Vagina (tissue), 2 donors: ENCODE measurements around the gene LRRC4B. TPM values are rescaled to one million over a fixed set of nuclear protein-coding genes. Genes with fewer than 3 reads are reported as not detected.
A peak's percentile ranks its signal among the peaks of the same experiment; 100 is the strongest.

Experiments used
- DNase-seq, 2 donors: peaks; one replicate each; pipeline ENCODE4 v3.0.0-alpha.2; 2017; ENCODE audit errors: extremely low spot score in 2 of 2
- H3K27ac ChIP-seq: fragments of 200-600 bp; sonication (generic); one replicate; pipeline ENCODE4 v1.5.1; 2019
- H3K27me3 ChIP-seq: fragments of 200-600 bp; sonication (generic); one replicate; pipeline ENCODE4 v1.5.1; 2019
- H3K36me3 ChIP-seq, 2 donors: fragments of 200-600 bp; sonication (generic); one replicate each; pipeline ENCODE4 v1.5.1; 2017 to 2019
- H3K4me1 ChIP-seq: fragments of 200-600 bp; sonication (generic); one replicate; pipeline ENCODE4 v1.5.1; 2019
- H3K4me3 ChIP-seq, 2 donors: fragments of 200-600 bp; sonication (generic); 1 replicate in 1 of 2; 2 replicates in 1 of 2; pipeline ENCODE4 v1.5.1; 2016 to 2019
- H3K9me3 ChIP-seq: fragments of 200-600 bp; sonication (generic); one replicate; pipeline ENCODE4 v1.5.1; 2019
- CTCF ChIP-seq, 3 experiments: fragments of 450-650 bp in 2 of 3; fragments of 200-600 bp in 1 of 3; sonication (generic) in 1 of 3; IDR thresholded peaks; one replicate each; pipeline ENCODE4 v1.5.1; 2017 to 2019; ENCODE audit warnings: antibody characterized with exemption in 3 of 3, mild to moderate bottlenecking in 2 of 3, moderate library complexity in 2 of 3
- POLR2A ChIP-seq, 2 donors: fragments of 450-650 bp; IDR thresholded peaks; one replicate each; pipeline ENCODE4 v1.6.1; 2017; ENCODE audit warnings: antibody characterized with exemption in 2 of 2, mild to moderate bottlenecking in 2 of 2, moderate library complexity in 2 of 2
- POLR2AphosphoS5 ChIP-seq, 2 donors: sonication (generic); formaldehyde crosslinking; IDR thresholded peaks; one replicate each; pipeline ENCODE4 v1.9.0; 2017; ENCODE audit warnings: antibody characterized with exemption in 2 of 2, mild to moderate bottlenecking in 2 of 2, low read depth in 1 of 2; ENCODE audit not compliant: insufficient read depth in 1 of 2
- intact Hi-C: fragments of 100-400 bp; cut with DNase I; formaldehyde crosslinking; loops from one replicate; pipeline ENCODE4 v1.15.1; 2023
- total RNA-seq: library from RNA; depleted of rRNA; stranded (reverse); fragments of >200 nt; gene quantifications from one replicate; pipeline ENCODE4 v1.2.3, GENCODE V29; 2016

Gene LRRC4B
- total RNA-seq, 1 donor from 2014 or later = 17.9 TPM

GRCh38 chr19:50542943-50543342 lies 25.3 kb downstream of the LRRC4B start:
- peaks cover 5% of the 10 kb centered on the region for H3K4me1 ChIP-seq
- DNase-seq = no peak
- H3K9me3 ChIP-seq = no peaks in the 10 kb centered on the region
- H3K4me3 ChIP-seq = no peak overlapping the region
- no peak overlapping the region for H3K27ac ChIP-seq
- intact Hi-C loops = no loop called here
- TF ChIP-seq POLR2AphosphoS5 (IDR thresholded peaks at IDR 0.05; ENCODE audit: insufficient read depth in 1 of 2, low read depth in 1 of 2) = no peak
- TF ChIP-seq POLR2A (IDR thresholded peaks at IDR 0.05) = no peak
- no peak for TF ChIP-seq CTCF (IDR thresholded peaks at IDR 0.05)
- H3K27me3 ChIP-seq = no peaks in the 10 kb centered on the region
- H3K36me3 ChIP-seq = no peaks in the 10 kb centered on the region

- Histone ChIP-seq H3K4me1 (no peaks in the 10 kb centered on the region), H3K27ac (no peak overlapping the region), H3K27me3 (no peaks in the 10 kb centered on the region), H3K9me3 (no peaks in the 10 kb centered on the region), H3K36me3 (no peaks in the 10 kb centered on the region), H3K4me3 (no peak overlapping the region)
- DNase-seq = no peak
- intact Hi-C loops = no loop called here
- TF ChIP-seq POLR2A (IDR thresholded peaks at IDR 0.05) = no peak
- TF ChIP-seq POLR2AphosphoS5 (IDR thresholded peaks at IDR 0.05; ENCODE audit: insufficient read depth in 1 of 2, low read depth in 1 of 2) = no peak
- TF ChIP-seq CTCF (IDR thresholded peaks at IDR 0.05) = peak in 2 of 3 experiments; percentile 9 to 43
Observed at GRCh38 chr19:50537769-50538230, 30.4 kb downstream of the LRRC4B start.

GRCh38 chr19:50537306-50537685 lies 30.9 kb downstream of the LRRC4B start:
- intact Hi-C loops = no loop called here
- H3K4me1 ChIP-seq = no peaks in the 10 kb centered on the region

GRCh38 chr19:50536662-50537305 lies 31.5 kb downstream of the LRRC4B start:
- no peak for DNase-seq
- Histone ChIP-seq H3K36me3 (no peaks in the 10 kb centered on the region), H3K27ac (no peak overlapping the region), H3K4me3 (no peak overlapping the region), H3K9me3 (no peaks in the 10 kb centered on the region), H3K4me1 (no peaks in the 10 kb centered on the region), H3K27me3 (no peaks in the 10 kb centered on the region)
- intact Hi-C loops = no loop called here
- TF ChIP-seq POLR2AphosphoS5 (IDR thresholded peaks at IDR 0.05; ENCODE audit: insufficient read depth in 1 of 2, low read depth in 1 of 2) (no peak), POLR2A (IDR thresholded peaks at IDR 0.05) (no peak), CTCF (IDR thresholded peaks at IDR 0.05) (no peak)

More at GRCh38 chr19:50537306-50537685, 30.9 kb downstream of the LRRC4B start:
- H3K4me3 ChIP-seq = no peak overlapping the region
- H3K27ac ChIP-seq = no peak overlapping the region
- H3K9me3 ChIP-seq = no peaks in the 10 kb centered on the region
- H3K36me3 ChIP-seq = no peaks in the 10 kb centered on the region
- TF ChIP-seq POLR2A (IDR thresholded peaks at IDR 0.05) (no peak), CTCF (IDR thresholded peaks at IDR 0.05) (no peak), POLR2AphosphoS5 (IDR thresholded peaks at IDR 0.05; ENCODE audit: insufficient read depth in 1 of 2, low read depth in 1 of 2) (no peak)
- H3K27me3 ChIP-seq = no peaks in the 10 kb centered on the region
- DNase-seq = no peak

GRCh38 chr19:50535672-50536187 lies 32.5 kb downstream of the LRRC4B start:
- no peak overlapping the region for H3K27ac ChIP-seq
- no peak for DNase-seq
- intact Hi-C loops = no loop called here
- no peak overlapping the region for H3K4me3 ChIP-seq
- no peaks in the 10 kb centered on the region for H3K27me3 ChIP-seq
- H3K9me3 ChIP-seq = no peaks in the 10 kb centered on the region
- no peaks in the 10 kb centered on the region for H3K4me1 ChIP-seq
- H3K36me3 ChIP-seq = no peaks in the 10 kb centered on the region
- no peak for TF ChIP-seq POLR2AphosphoS5 (IDR thresholded peaks at IDR 0.05; ENCODE audit: insufficient read depth in 1 of 2, low read depth in 1 of 2)
- no peak for TF ChIP-seq CTCF (IDR thresholded peaks at IDR 0.05)
- no peak for TF ChIP-seq POLR2A (IDR thresholded peaks at IDR 0.05)
